HUES64 (cell line): ENCODE data around the gene GRM6.

Source experiments
- H3K27ac ChIP-seq: 2 replicates; pipeline ENCODE4 v1.7.0; 2013; ENCODE audit warnings: low read depth, low read length, inconsistent platforms
- H3K27me3 ChIP-seq: 2 replicates; pipeline ENCODE4 v1.6.1; 2013; ENCODE audit warnings: mild to moderate bottlenecking, low read length; ENCODE audit not compliant: insufficient read depth
- H3K36me3 ChIP-seq: 2 replicates; pipeline ENCODE4 v1.6.1; 2013; ENCODE audit warnings: mild to moderate bottlenecking, low read length; ENCODE audit not compliant: insufficient read depth
- H3K4me1 ChIP-seq: 2 replicates; pipeline ENCODE4 v1.6.1; 2013; ENCODE audit warnings: mild to moderate bottlenecking, low read length, moderate library complexity; ENCODE audit not compliant: insufficient read depth
- H3K4me3 ChIP-seq: 2 replicates; pipeline ENCODE4 v1.5.1; 2013; ENCODE audit warnings: mild to moderate bottlenecking, low read length, moderate library complexity
- H3K9ac ChIP-seq: 2 replicates; pipeline ENCODE4 v1.6.1; 2013; ENCODE audit warnings: mild to moderate bottlenecking, low read depth, low read length
- H3K9me3 ChIP-seq: 2 replicates; pipeline ENCODE4 v1.6.1; 2013; ENCODE audit warnings: low read depth, low read length; ENCODE audit not compliant: insufficient read depth
- WGBS: fragments of 150-250, 120-280 bp; methylation state at CpG from one replicate; pipeline ENCODE4 v1.1.7; 2013; ENCODE audit warnings: missing lambda C conversion rate; 5-methylcytosine and 5-hydroxymethylcytosine counted together

The GRM6 gene

DNA sequence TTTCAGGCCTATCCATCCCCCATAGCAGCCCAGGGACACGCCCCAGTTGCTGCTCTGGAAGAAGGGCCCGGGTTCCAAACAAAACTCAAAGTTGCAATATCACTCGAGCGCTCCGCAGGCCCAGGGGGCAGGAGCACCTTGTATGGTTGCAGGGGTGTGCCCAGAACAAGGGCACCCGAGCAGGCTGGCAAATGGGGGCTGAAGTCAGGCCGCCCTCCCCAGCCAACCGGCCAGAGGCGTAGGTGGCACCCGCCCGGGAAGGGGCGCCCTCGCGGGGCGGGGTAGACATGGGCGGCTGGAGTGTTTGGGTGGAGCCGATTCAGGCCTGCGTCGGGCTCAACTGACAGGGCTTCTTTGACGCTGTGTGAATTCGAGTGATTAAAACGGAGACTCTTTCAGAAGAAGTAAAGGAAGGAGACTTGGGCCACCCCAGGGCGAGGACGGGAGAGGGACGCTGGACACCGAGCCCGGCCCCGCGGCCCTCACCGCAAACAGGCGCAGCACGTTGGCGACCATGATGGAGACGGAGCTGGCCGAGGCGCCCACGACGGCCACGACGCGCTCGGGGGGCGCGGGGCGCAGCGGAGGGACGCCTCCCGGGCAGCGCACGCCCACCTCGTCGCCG lies 1.1 kb downstream of the GRM6 start:
- Histone ChIP-seq H3K9me3 (peaks cover 24% of the 10 kb centered on the region), H3K4me1 (0 out of 2 replicates have a peak, but pooled peaks cover 5% of the 10 kb centered on the region), H3K4me3 (peak overlapping the region; percentile 46), H3K9ac (no peak overlapping the region; the same call in 1 of the 2 replicates), H3K36me3 (no peaks in the 10 kb centered on the region), H3K27ac (no peak overlapping the region), H3K27me3 (peaks cover 50% of the 10 kb centered on the region)
- WGBS, result 79% methylated on average over 53 of the region's 53 CpGs

DNA sequence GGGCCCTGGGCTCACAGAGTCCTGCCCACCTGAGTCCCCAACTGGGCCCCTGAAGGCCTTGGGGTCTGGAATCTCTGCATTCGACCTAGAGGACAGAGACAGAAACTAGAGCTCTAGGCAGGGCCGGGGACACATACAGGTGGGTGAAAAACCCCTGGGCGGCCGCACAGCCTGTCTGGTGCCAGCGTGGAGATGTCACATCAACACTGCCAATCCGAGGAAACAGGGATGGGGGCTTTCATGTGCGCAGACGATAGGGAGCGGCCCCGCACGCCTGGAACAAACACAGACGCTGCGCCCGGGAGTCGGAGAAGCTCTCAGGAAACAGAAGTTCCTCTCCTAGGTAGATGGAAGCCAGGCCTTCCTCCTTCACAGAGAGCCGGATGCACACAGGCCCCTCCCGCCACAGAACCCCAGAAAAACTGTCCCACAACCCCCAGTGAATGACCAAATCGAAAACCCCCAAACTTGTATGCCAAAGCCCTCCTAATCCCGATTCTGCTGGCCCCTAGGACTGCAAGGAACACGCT lies 1.8 kb downstream of the GRM6 start:
- peaks cover 27% of the 10 kb centered on the region for H3K9me3 ChIP-seq
- 87% methylated on average over 20 of the region's 20 CpGs for WGBS
- H3K4me1 ChIP-seq, result 0 out of 2 replicates have a peak, but pooled peaks cover 5% of the 10 kb centered on the region
- peaks cover 50% of the 10 kb centered on the region for H3K27me3 ChIP-seq
- H3K4me3 ChIP-seq, result no peak overlapping the region
- H3K36me3 ChIP-seq, result no peaks in the 10 kb centered on the region
- H3K9ac ChIP-seq, result no peak overlapping the region
- no peak overlapping the region for H3K27ac ChIP-seq

DNA sequence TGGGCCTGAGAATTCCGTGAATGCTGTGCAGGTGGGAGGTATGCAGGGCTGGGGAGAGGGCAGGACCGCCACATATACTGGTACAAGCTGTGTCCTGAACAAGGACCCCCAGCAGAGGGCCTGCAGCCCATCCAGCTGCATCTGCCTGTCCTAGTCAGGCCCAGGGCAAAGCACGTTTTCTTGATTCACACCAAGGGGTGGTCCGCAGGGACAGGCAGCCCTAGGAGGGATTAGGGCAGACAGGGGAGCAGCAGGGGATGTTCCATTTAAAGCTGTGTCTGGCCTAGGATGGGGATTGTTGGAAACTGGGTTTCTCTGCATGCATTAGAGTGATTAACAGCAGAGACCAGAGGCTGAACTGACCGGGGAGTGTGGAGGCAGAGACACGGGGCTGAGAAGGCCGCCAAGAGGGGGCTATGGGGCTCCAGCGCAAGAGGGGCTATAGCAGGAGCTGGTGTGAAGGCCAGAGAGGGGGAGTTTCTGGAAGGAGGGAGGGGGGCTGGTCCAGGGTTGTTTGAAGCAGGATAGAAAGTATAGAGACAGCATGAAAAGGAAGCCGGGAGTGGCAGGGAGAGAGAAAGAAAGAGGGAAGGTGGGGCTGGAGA lies 2.7 kb downstream of the GRM6 start:
- H3K9me3 ChIP-seq, result peaks cover 29% of the 10 kb centered on the region
- H3K27me3 ChIP-seq, result peaks cover 48% of the 10 kb centered on the region
- WGBS, result 71% methylated on average over 9 of the region's 9 CpGs

DNA sequence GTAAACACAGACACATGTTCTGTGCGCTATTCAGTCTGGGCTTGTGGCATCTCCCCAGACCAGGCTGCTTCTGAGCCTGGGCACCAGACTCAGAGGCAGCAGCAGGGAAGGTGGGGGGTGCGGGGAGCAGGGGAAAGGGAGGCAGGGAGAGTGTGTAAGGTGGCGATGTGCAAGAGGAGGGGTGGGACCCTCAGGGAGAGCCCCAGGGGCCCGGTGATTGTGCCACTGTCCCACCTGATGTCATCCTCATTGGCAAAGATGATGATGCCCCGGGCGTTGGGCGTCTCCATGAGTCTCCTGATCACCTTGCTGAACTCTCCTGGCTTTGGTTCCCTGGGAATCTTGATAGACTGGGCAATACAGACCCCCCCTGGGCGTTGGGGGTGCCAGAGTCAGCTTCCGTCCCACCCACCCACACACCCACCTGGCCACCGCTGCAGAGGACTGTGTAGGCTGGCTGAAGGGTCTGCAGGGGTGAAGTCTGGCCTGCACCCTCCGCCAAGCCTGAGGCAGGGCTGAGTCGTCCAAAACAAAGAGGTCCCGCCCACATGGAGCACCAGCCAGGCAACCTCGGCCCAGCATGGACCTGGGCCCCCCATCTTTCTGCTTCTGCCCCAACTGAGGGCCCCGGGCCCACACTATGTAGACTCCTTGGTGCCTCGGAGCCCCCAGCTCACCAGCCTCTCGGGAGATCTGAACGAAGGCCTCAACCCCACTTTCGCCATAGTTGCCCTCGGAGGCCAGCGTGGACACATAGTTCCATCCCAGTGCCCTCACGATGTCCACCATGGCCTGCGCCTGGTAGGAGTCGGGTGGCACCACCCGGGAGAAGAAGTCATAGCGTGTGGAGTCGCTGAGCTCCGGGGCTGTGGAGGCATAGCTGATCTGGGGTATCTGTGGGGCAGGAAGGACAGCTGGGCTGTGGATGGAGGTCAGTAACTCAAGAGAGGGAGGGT lies 3.7 kb downstream of the GRM6 start:
- 90% methylated on average over 28 of the region's 28 CpGs for WGBS
- Histone ChIP-seq H3K9me3 (peaks cover 38% of the 10 kb centered on the region), H3K4me1 (0 out of 2 replicates have a peak, but pooled peaks cover 5% of the 10 kb centered on the region), H3K27ac (no peak overlapping the region), H3K27me3 (peaks cover 40% of the 10 kb centered on the region), H3K4me3 (no peak overlapping the region), H3K36me3 (no peaks in the 10 kb centered on the region), H3K9ac (no peak overlapping the region)

More for the DNA sequence above, 2.7 kb downstream of the GRM6 start:
- no peak overlapping the region for H3K4me3 ChIP-seq
- H3K9ac ChIP-seq, result no peak overlapping the region
- H3K27ac ChIP-seq, result no peak overlapping the region
- 0 out of 2 replicates have a peak, but pooled peaks cover 5% of the 10 kb centered on the region for H3K4me1 ChIP-seq
- no peaks in the 10 kb centered on the region for H3K36me3 ChIP-seq

DNA sequence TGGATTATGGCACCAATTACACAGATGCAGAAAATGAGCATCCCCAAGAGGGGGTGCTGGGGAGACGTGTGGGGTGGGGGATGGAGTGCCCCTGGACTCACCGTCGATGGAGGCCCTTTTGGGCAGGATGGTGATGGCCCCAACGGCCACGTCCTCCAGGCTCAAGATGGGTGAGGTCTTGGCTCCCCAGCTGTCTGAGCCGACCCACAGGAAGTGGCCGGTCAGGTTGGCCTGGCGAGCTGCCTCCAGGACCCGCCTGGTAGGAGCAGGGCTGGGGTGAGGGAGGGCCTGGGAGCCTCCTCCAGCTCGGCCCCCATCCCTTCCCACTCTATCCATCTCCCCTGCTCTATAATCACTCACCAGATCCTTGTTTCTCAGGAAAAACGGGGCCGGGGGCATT lies 4.6 kb downstream of the GRM6 start:
- Histone ChIP-seq H3K27me3 (peaks cover 30% of the 10 kb centered on the region), H3K27ac (no peak overlapping the region), H3K4me1 (0 out of 2 replicates have a peak, but pooled peaks cover 4% of the 10 kb centered on the region), H3K9me3 (peaks cover 48% of the 10 kb centered on the region), H3K36me3 (no peaks in the 10 kb centered on the region), H3K9ac (no peak overlapping the region), H3K4me3 (no peak overlapping the region)
- 79% methylated on average over 12 of the region's 12 CpGs for WGBS

DNA sequence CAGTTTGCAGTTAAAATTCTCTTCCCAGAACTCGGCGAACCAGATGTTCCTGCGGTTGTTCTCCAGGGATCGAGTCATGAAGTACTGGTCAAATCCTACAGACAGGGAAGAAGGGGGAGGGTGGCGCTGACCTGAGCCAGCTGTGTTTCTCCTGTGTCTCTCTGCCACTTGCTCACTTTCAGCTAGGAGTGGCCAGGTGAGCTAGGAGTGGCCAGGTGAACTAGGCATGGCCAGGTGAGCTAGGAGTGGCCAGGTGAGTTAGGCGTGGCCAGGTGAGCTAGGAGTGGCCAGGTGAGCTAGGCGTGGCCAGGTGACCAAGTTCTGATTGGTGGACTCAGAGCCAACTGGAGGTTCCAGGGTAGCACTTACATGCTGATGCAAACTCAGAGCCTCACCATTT lies 5.8 kb downstream of the GRM6 start:
- Histone ChIP-seq H3K9me3 (peaks cover 55% of the 10 kb centered on the region), H3K4me1 (no peaks in the 10 kb centered on the region), H3K36me3 (no peaks in the 10 kb centered on the region), H3K4me3 (no peak overlapping the region), H3K9ac (no peak overlapping the region), H3K27ac (no peak overlapping the region), H3K27me3 (peaks cover 19% of the 10 kb centered on the region)
- 85% methylated on average over 7 of the region's 7 CpGs for WGBS

DNA sequence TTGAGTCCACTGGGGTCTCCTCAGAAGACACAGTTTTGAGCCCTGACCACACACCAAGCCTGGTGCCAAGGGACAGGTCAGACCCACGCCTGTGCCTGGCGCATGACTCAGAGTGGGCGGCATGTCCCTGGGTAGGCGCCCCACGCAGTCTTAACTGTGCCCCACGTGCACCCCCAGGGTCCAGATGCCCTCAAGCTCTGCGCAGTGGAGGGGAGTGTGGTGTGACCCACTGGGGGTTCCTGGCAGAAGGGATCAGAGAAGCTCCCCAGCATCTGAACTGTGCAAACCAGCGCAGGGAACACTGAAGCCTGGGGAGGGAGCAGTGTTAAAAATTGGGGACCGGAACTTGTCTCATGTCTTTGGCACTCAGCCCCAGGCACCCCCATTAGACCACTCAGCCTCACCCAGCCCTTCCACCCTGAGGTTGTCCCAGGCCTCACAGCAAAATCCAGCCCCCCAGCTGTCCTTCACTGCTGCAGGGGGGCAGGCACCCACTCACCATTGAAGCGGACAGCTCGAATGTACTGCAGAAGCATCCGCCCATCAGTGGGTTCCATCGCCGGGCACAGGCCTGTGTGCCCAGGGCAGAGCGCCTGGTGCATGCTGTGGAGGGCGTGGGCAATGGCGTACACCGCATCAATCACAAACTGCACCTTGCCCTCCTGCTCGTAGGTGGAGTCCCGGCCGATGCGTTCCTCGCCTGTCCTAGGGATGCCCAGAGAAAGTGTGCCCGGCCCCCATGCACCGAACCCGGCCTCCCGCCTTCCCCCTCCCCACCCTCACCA lies 6.5 kb downstream of the GRM6 start:
- Histone ChIP-seq H3K36me3 (no peaks in the 10 kb centered on the region), H3K9ac (no peak overlapping the region), H3K27ac (no peak overlapping the region), H3K4me1 (no peaks in the 10 kb centered on the region), H3K27me3 (peaks cover 12% of the 10 kb centered on the region), H3K9me3 (peaks cover 62% of the 10 kb centered on the region), H3K4me3 (no peak overlapping the region)
- 87% methylated on average over 27 of the region's 27 CpGs for WGBS

DNA sequence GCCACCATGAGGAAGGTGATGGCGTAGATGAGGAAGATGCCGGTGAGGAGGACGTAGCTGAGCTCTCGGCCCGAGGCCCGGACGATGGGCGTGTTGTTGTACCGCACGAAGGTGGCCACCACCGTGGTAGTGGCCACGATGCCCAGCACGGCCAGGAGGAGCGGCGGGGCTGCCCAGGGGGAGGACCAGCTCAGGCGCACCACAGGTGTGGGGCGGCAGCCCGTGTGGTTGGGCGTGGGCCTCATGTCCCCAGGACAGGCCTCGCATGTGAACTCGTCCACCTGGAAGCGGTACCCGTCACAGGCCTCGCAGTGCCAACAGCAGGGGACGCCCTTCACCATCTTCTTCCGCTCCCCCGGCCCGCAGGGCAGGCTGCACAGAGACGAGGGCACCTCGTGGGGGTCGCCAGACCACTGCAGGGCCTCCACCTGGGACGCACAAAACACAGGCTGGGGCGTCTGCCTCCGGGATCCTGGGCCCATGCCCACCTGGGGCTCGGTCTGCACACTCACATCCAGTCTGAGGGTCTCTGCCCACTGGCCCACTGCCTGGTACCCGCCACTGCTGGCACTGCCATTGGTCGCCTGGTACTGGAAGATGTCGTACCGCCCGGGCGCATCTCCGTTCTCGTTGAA lies 8.7 kb downstream of the GRM6 start:
- no peaks in the 10 kb centered on the region for H3K27me3 ChIP-seq
- 95% methylated on average over 43 of the region's 43 CpGs for WGBS
- no peaks in the 10 kb centered on the region for H3K36me3 ChIP-seq
- H3K27ac ChIP-seq, result no peak overlapping the region
- no peaks in the 10 kb centered on the region for H3K4me1 ChIP-seq
- H3K9me3 ChIP-seq, result peaks cover 78% of the 10 kb centered on the region
- no peak overlapping the region for H3K9ac ChIP-seq
- H3K4me3 ChIP-seq, result no peak overlapping the region

DNA sequence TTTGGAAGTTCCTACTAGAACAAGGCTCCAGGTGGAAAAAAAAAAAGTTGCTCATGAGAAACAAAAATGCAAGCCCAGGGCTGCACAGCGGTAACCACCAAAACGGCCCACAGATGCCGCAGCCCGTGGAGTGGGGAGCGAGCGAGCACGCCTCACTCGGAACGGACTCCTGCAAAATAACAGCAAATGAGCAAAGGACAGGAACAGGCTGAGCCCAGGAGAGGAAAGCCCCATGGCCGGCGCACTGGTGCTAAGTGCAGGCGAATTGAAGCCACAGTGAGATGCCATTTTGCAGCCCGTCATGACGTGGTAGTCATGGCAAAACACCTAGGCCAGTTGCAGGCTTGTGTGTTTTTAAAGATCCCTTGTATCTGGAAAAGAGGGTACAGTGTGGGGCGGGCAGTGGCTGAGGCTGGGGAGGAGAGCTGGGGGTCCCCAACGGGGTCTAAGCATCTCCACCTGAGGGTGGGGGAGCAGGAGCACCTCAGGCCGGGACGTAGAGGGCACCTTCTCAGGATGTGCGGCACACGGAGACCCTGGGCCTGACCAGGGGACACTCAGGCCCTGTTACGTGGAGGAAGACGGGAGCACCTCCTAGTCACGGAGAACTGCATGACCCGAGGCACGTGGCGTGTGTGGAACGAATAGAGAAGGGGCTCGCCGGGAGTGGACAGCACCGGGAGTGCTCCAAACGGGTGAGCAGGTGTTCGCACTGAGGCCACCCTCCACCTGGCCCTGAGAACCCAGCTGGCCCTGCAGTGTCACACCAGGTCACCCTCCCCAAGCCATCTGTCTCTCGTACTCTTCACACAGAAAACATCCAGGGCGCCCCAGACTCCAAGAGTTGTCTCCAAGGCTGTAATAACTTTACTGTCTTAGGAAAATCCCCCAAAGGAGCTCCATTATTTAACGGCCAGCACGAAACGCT lies 10.7 kb downstream of the GRM6 start:
- WGBS, result 89% methylated on average over 37 of the region's 37 CpGs
- H3K9me3 ChIP-seq, result peaks cover 79% of the 10 kb centered on the region

More for the DNA sequence above, 10.7 kb downstream of the GRM6 start:
- H3K4me1 ChIP-seq, result no peaks in the 10 kb centered on the region
- H3K4me3 ChIP-seq, result no peak overlapping the region
- no peak overlapping the region for H3K9ac ChIP-seq
- no peaks in the 10 kb centered on the region for H3K27me3 ChIP-seq
- no peaks in the 10 kb centered on the region for H3K36me3 ChIP-seq
- no peak overlapping the region for H3K27ac ChIP-seq
